T-helper 1 cell treated with Interleukin-12 subunit alpha and Interleukin-12 subunit beta and Interleukin-4 antibody, amounts not matched to agents 30 μg/mL and 1 μg/mL, for 36 hours (primary cell): ENCODE data around the gene TAPT1.
"Not testable (repeated sequence)": the region's sequence is repeated elsewhere in the genome, so short reads cannot be mapped to it uniquely, and the experiment has no call there.

ENCODE experiments used
- H3K27ac Mint-ChIP-seq: one replicate; pipeline ENCODE4 v1.8.0; 2021; ENCODE audit warnings: mild to moderate bottlenecking, mixed read lengths
- H3K27me3 Mint-ChIP-seq: one replicate; pipeline ENCODE4 v1.8.0; 2021; ENCODE audit warnings: low read depth, mixed read lengths
- H3K36me3 Mint-ChIP-seq: one replicate; pipeline ENCODE4 v1.8.0; 2021; ENCODE audit warnings: low read depth, mixed read lengths
- H3K4me1 Mint-ChIP-seq: one replicate; pipeline ENCODE4 v1.8.0; 2021; ENCODE audit warnings: low read depth, mixed read lengths
- H3K4me3 Mint-ChIP-seq: one replicate; pipeline ENCODE4 v1.8.0; 2021; ENCODE audit warnings: mild to moderate bottlenecking, moderate library complexity, mixed read lengths
- H3K9me3 Mint-ChIP-seq: one replicate; pipeline ENCODE4 v1.8.0; 2021; ENCODE audit warnings: mixed read lengths

The TAPT1 gene

DNA sequence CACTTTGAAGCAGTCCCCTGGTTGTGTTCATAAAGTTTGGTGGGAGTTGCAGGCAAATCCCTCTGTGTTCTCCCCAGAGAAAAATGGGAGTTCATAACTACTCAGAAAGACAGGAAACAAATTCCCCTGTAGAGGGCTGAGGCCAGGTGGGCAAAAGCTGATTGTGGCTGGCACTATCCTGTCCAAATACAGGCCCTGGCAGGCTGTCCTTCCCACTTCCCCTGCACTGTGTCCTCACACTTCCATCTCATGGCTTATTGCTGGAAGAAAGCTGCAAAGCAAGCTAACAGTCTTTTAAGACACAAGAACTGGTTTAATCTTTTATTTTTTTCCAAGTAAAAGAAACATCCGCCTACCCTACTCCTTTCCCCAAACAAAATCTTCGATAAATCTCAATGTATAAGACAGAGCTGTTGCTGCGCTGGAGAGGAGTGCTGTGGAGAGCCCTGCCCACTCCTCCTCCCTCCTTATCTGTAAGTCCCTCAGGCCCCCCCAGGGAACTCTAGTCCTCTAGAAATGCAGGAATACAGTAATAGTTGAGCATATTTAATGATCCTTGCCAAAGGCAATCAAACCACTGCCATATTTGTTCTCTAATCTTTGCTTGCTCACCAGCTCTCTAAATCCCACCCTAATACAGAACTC is 14.0 kb downstream of the TAPT1 start:
- Mint-ChIP-seq H3K36me3 (peaks cover 30% of the 10 kb centered on the region), H3K27me3 (no peaks in the 10 kb centered on the region), H3K27ac (no peak overlapping the region), H3K9me3 (no peaks in the 10 kb centered on the region), H3K4me3 (no peak overlapping the region), H3K4me1 (peaks cover 52% of the 10 kb centered on the region)

DNA sequence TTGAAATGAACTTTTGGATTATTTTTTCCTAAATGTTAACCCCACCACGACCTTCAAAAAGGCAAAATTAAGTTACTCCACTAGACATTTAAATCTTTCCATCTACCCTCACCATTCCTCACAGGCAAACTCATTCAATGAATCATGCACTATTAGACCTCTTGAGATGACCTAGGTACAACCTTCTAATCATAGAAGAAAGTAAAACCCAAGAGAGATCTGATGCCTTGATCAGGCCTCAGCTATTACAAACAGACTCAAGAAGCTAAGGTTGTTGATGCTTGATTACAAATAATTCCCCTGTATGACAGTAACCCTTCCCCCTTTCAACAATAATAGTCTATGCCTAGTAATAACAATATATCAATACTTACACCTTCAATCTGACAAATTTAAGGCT is 18.9 kb downstream of the TAPT1 start:
- no peaks in the 10 kb centered on the region for H3K9me3 Mint-ChIP-seq
- H3K4me1 Mint-ChIP-seq, result peaks cover 28% of the 10 kb centered on the region
- H3K27me3 Mint-ChIP-seq, result no peaks in the 10 kb centered on the region
- H3K36me3 Mint-ChIP-seq, result peaks cover 11% of the 10 kb centered on the region
- H3K4me3 Mint-ChIP-seq, result no peak overlapping the region
- no peak overlapping the region for H3K27ac Mint-ChIP-seq

DNA sequence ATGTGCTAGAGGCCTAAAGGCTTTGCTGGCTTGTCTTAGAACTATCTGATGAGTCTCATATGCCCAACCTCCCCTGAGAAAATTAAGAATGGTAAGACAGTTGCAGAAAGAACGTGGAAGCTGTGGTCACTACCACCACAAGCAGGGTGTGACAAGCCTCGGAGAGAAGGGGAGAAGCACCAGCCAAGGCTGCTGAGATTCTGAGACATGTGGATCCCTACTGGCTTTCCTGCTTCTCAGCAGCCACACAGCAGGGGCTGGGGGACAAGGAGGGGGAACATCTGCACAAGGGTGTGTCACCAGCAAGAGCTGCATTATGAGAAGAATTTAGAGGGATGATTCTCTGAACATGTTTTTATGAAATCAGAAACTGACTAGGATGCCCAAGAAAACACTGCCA is 19.4 kb downstream of the TAPT1 start:
- Mint-ChIP-seq H3K9me3 (no peaks in the 10 kb centered on the region), H3K36me3 (peaks cover 10% of the 10 kb centered on the region), H3K4me3 (no peak overlapping the region), H3K4me1 (peaks cover 23% of the 10 kb centered on the region), H3K27ac (no peak overlapping the region), H3K27me3 (no peaks in the 10 kb centered on the region)

DNA sequence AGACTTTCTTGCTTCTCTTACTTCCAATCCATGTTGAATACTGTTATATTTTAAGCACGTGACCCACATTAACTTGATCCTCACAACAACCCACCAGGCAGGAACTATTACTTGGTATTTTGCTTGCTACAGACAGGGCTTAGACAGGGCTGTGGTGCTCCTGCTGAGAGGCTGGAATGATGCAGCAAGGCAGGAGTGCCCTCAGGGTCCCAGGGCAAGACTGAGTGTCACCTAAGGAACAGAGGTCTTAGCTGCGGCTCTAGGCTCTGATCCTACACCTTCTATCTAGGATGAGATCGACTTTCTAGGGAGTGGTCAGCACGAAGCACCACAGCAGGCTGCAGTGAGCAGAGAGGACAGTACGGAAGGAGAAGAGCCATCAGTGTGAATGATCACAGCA is 20.0 kb downstream of the TAPT1 start:
- Mint-ChIP-seq H3K27ac (no peak overlapping the region), H3K4me3 (no peak overlapping the region)

DNA sequence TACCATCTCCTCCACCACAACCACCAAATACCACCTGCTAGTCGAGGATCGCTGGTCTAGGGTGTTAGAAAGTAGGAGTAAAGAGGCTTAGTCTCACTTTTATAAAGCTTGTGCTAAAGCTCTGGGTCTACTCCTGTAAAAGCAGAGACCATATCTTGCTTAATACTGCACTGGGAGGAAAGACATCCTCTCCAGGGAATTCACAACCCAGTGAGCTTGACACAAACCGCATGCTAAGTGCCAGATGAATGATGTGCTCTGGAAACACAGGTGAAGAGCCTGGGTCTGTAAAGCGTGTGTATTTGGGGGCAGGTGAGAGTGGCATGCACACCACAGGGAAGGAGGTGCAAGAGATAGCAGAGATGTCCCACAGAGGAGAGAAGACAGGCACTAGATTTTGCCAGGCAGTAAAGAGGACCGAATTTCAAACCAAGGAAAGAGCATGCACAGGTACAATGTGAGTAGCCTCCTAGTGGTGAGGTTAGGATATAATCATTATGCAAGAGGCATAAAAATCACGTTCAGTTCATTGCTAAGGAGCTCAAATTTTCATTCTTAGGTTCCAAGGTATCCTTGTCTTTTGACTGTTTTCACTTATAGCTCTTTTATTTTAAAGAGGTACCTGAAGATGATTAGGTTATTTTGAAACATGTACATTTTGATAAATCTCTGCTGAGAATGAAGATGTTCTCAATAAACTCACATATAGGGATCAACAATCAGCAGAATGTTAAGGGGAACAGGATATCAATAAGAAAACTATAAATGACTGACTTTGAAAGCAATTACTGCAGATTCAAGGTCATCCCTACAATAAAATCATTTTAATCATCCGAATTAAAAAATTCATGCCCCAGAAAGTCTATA is 20.7 kb downstream of the TAPT1 start:
- no peak overlapping the region for H3K27ac Mint-ChIP-seq
- H3K4me1 Mint-ChIP-seq, result peaks cover 25% of the 10 kb centered on the region
- no peaks in the 10 kb centered on the region for H3K27me3 Mint-ChIP-seq
- H3K4me3 Mint-ChIP-seq, result no peak overlapping the region
- H3K36me3 Mint-ChIP-seq, result peaks cover 12% of the 10 kb centered on the region
- H3K9me3 Mint-ChIP-seq, result no peaks in the 10 kb centered on the region

More for the DNA sequence above, 20.0 kb downstream of the TAPT1 start:
- H3K27me3 Mint-ChIP-seq, result no peaks in the 10 kb centered on the region
- peaks cover 25% of the 10 kb centered on the region for H3K4me1 Mint-ChIP-seq
- H3K9me3 Mint-ChIP-seq, result no peaks in the 10 kb centered on the region
- H3K36me3 Mint-ChIP-seq, result peaks cover 12% of the 10 kb centered on the region

DNA sequence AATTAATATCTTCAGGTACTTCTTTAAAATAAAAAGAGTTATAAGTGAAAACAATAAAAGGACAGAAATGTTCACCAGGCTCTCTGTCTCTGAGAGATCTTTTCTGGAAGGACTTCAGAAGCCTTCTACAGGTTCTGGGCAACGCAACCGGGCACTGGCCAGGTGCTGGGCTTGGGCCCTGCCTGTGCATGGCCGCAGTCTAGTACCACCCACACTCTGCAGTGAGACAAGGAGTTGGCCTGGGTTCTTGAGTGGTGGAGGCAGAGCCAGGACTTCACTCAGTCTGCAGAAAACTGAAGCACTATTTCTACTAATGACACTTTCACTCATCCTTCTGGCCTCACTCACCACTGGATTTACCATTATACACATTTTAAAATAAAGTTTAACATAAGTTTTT is 21.8 kb downstream of the TAPT1 start:
- peaks cover 10% of the 10 kb centered on the region for H3K36me3 Mint-ChIP-seq
- peaks cover 25% of the 10 kb centered on the region for H3K4me1 Mint-ChIP-seq
- no peak overlapping the region for H3K27ac Mint-ChIP-seq
- H3K9me3 Mint-ChIP-seq, result no peaks in the 10 kb centered on the region
- no peaks in the 10 kb centered on the region for H3K27me3 Mint-ChIP-seq
- no peak overlapping the region for H3K4me3 Mint-ChIP-seq

DNA sequence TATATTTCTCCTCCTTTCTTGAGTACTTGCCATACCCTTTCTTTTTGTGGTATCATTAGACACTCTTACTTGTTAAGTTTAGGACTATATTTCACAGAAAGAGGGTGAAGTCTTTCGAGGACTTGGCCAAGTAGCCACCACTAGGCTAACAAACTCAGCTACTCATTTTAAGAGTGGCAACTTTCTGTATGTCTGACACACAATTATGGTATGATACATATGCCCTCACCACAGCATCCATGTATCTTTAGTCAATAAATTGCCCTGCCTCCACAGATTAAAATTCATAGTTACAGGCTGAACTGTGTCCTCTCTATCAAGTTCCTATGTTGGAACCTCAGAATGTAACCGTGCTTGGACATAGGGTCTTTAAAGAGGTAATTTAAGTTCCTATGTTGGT is 23.2 kb downstream of the TAPT1 start:
- Mint-ChIP-seq H3K4me1 (peaks cover 23% of the 10 kb centered on the region), H3K27me3 (no peaks in the 10 kb centered on the region), H3K9me3 (no peaks in the 10 kb centered on the region), H3K27ac (no peak overlapping the region), H3K4me3 (no peak overlapping the region), H3K36me3 (peaks cover 13% of the 10 kb centered on the region)

DNA sequence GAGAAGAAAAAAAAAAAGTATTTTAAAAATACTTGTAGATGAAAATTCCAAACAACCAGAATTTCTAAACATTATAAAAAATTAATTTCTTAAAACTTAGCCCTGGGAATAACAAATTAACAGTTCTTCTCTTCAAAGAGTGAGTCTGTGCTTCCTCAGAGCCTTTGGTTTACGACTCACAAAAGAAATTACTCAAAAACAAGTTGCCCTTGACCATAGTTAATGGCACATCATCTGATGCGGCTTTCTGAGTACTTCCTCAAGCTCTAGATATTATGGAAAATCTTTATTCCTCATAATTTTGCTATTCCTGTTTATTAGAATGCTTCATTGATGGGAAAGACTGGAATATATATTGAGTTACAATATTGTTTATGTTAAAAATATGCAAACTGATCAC is 23.7 kb downstream of the TAPT1 start:
- Mint-ChIP-seq H3K36me3 (peaks cover 11% of the 10 kb centered on the region), H3K4me1 (peaks cover 22% of the 10 kb centered on the region), H3K9me3 (no peaks in the 10 kb centered on the region), H3K4me3 (no peak overlapping the region), H3K27ac (no peak overlapping the region), H3K27me3 (no peaks in the 10 kb centered on the region)

DNA sequence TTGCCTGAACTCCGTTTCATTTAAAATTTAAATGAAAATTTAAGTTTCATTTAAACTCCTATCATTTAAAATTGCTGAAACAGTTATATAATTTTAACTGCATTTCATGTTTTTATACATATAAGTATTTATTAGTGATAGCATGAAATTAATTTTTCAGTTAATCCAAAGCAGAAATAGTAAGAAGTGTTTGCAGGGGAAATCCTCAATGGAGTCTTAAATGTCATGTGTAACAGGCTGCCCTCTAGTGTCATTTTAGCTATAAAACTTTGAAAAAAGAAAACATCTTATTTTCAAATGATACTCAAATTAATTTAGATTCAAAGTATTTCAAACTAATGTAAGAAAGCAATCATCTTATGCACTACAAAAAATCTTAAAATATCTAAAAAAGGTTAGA is 27.2 kb downstream of the TAPT1 start:
- H3K36me3 Mint-ChIP-seq, result peaks cover 18% of the 10 kb centered on the region
- H3K4me1 Mint-ChIP-seq, result peaks cover 22% of the 10 kb centered on the region
- H3K27ac Mint-ChIP-seq, result no peak overlapping the region

DNA sequence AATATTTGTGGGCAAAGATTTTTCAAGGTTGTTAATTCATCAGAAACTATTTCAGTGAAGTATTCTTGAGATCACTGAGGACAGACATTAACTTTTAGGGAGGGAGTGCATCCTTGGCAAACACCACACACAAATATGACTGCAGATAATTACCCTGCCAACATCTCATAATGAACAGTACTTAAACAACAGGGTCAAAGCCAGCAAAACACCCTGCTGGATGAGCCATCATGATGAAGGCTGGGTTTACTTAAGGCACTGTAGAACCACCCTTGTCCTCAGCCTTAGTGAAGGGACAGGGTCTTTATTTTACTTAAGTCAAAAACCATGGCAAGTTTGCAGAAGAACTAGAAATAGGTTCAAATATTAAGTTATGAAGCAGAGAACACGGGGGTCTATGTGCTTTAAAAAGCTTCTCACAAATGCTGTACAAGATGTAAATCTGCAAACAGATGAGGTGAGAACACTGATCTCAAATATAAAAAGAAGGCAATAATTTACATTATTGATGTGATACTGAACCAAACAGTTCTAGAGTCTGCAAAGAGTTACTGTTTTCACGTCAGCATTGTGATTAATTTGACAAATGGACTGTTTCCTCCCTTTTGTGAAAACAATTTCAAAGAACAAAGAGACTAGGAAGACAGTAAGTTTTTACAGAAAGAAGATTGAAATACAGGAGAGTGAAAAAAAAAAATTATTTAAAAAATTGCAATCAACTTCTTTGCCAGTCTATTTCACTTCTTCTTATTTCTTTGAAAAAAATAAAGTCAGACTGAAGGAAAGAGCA is 28.2 kb downstream of the TAPT1 start:
- no peaks in the 10 kb centered on the region for H3K27me3 Mint-ChIP-seq
- H3K36me3 Mint-ChIP-seq, result peaks cover 21% of the 10 kb centered on the region
- no peak overlapping the region for H3K4me3 Mint-ChIP-seq
- peaks cover 26% of the 10 kb centered on the region for H3K4me1 Mint-ChIP-seq
- no peak overlapping the region for H3K27ac Mint-ChIP-seq
- no peaks in the 10 kb centered on the region for H3K9me3 Mint-ChIP-seq

More for the DNA sequence above, 27.2 kb downstream of the TAPT1 start:
- Mint-ChIP-seq H3K9me3 (no peaks in the 10 kb centered on the region), H3K27me3 (no peaks in the 10 kb centered on the region), H3K4me3 (no peak overlapping the region)

DNA sequence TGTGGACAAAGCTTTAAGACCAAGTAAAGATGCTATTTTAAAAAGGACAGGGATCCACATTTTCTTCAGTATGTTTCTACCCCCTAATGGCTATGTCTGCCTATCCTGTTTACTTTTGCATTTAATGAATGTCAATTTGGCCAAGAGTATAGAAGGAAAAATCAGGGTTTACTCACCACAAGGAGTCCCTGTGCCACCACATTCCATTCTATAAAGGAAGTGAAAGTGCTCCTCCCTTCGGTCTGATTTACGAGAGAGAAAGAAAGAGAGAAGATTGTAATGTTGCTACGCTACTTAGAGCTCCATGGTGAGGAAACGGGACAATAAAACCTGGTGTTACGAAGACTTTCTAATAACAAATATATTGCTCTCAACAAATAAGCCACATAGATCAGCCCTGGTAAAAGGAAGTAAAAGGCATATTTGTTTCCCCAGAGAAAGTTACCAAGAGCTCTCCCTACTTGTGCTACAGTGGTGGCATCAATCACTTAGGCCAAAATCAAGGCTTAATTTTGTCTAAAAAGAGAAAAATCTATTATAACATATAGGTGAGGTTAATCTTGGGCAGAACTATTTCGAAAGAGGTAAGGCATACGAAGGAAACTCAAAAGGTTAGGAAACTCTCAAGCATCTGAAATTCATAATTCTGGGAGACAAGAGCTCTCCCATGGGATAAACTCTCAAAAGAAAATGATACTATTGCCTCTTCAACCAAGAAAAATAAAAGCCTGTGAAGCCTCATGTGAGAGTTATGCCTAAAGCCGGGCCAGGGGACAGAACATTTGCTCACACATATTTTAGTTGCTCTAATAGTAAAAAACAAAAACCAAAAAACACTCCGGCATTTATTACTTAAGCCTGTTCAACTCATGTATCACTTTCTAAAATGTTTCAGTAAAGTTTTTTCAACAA is 29.5 kb downstream of the TAPT1 start:
- Mint-ChIP-seq H3K4me1 (peaks cover 24% of the 10 kb centered on the region), H3K4me3 (peak overlapping the region; percentile 5), H3K27me3 (no peaks in the 10 kb centered on the region), H3K36me3 (peaks cover 26% of the 10 kb centered on the region), H3K27ac (no peak overlapping the region), H3K9me3 (no peaks in the 10 kb centered on the region)

DNA sequence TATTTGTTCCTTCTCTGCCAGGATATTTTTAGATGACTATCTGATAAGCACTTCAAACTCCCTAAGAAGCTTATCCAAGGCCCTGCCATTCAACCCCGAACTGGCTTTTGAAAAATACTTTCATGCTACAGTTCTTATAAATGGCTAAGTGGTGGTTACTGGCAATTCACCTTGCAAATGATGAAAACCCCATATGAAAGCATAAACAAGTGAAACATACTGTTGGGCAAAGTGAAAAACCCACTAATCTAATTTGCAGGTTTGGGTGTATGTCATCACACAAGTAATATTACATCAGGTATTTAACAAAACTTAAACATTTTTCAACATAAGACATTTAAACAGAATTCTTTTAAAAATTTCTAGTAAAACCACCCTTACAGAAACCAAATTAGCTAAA is 31.1 kb downstream of the TAPT1 start:
- no peak overlapping the region for H3K4me3 Mint-ChIP-seq
- H3K4me1 Mint-ChIP-seq, result peaks cover 20% of the 10 kb centered on the region
- H3K27me3 Mint-ChIP-seq, result no peaks in the 10 kb centered on the region
- H3K9me3 Mint-ChIP-seq, result no peaks in the 10 kb centered on the region
- H3K27ac Mint-ChIP-seq, result no peak overlapping the region
- peaks cover 24% of the 10 kb centered on the region for H3K36me3 Mint-ChIP-seq

DNA sequence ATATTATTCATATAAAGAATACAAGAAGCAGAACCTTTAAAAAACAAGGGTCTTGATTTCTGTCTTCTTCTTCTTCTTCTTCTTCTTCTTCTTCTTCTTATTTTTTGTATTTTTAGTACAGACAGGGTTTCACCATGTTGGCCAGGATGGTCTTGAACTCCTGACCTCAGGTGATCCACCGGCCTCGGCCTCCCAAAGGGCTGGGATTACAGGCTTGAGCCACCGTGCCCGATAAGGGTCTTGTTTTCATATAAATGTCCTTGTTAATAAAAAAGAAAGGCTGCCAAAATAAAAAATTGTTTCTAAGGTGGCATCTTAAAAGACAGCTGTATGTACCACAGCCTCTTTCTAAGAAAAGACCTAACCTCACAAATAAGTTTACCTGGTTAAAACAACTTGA is 31.5 kb downstream of the TAPT1 start:
- not testable (repeated sequence) for H3K27me3 Mint-ChIP-seq, H3K9me3 Mint-ChIP-seq, H3K27ac Mint-ChIP-seq, H3K4me3 Mint-ChIP-seq
- H3K4me1 Mint-ChIP-seq, result peaks cover 20% of the 10 kb centered on the region
- peaks cover 27% of the 10 kb centered on the region for H3K36me3 Mint-ChIP-seq

DNA sequence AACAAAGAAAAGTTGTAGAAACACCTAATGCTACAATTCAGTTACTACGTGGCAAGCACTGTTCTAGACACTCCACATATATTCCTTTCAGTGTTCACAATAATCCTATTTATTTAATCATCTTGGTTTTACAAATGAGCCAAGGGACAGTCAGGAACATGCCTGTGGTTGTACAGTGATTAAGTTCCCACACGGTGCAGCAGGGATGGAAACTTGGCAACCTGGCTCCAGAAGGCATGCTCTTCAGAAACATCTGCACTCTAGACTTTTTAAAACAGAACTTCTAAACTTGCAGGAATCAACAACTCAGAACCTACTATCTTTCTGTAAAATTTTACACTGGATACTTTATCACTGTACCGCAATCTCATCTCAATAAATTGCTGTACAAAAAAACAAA is 32.1 kb downstream of the TAPT1 start:
- peaks cover 20% of the 10 kb centered on the region for H3K4me1 Mint-ChIP-seq
- no peak overlapping the region for H3K27ac Mint-ChIP-seq
- H3K27me3 Mint-ChIP-seq, result no peaks in the 10 kb centered on the region
- no peak overlapping the region for H3K4me3 Mint-ChIP-seq
- no peaks in the 10 kb centered on the region for H3K9me3 Mint-ChIP-seq
- peaks cover 32% of the 10 kb centered on the region for H3K36me3 Mint-ChIP-seq
